ENCODE results near the gene EMD.

DNA sequence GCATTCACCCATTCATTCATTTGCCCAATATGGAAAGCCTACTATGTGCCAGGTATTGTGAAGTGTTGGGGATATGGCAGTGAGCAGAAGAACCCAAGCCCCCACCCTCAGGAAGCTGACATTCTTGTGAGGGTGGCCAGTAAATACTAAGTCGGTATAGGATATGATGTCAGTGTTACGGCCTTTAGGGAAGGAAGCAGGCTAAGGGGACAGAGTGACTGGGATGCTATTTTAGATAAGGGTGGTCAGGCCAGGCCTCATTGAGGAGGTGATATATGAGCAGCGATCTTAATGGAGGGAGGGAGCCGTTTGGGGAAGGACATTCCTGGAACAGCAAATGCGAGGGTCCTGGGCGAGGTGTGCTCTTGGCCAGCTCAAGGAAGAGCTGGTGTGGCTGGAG, 51.4 kb downstream of the EMD start:
- TF ChIP-seq, protein P1, sequence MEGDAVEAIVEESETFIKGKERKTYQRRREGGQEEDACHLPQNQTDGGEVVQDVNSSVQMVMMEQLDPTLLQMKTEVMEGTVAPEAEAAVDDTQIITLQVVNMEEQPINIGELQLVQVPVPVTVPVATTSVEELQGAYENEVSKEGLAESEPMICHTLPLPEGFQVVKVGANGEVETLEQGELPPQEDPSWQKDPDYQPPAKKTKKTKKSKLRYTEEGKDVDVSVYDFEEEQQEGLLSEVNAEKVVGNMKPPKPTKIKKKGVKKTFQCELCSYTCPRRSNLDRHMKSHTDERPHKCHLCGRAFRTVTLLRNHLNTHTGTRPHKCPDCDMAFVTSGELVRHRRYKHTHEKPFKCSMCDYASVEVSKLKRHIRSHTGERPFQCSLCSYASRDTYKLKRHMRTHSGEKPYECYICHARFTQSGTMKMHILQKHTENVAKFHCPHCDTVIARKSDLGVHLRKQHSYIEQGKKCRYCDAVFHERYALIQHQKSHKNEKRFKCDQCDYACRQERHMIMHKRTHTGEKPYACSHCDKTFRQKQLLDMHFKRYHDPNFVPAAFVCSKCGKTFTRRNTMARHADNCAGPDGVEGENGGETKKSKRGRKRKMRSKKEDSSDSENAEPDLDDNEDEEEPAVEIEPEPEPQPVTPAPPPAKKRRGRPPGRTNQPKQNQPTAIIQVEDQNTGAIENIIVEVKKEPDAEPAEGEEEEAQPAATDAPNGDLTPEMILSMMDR (IDR thresholded peaks at IDR 0.05 in 2 of 3, conservative IDR thresholded peaks at IDR 0.05 in 1 of 3; ENCODE audit: control insufficient read depth in 2 of 3, extremely low read depth in 1 of 3, insufficient read depth in 1 of 3, low read depth in 3 of 3, low read length in 3 of 3), result no peak
- no peak for TF ChIP-seq TARDBP (IDR thresholded peaks at IDR 0.05; ENCODE audit: borderline replicate concordance)
- TF ChIP-seq, protein P2, sequence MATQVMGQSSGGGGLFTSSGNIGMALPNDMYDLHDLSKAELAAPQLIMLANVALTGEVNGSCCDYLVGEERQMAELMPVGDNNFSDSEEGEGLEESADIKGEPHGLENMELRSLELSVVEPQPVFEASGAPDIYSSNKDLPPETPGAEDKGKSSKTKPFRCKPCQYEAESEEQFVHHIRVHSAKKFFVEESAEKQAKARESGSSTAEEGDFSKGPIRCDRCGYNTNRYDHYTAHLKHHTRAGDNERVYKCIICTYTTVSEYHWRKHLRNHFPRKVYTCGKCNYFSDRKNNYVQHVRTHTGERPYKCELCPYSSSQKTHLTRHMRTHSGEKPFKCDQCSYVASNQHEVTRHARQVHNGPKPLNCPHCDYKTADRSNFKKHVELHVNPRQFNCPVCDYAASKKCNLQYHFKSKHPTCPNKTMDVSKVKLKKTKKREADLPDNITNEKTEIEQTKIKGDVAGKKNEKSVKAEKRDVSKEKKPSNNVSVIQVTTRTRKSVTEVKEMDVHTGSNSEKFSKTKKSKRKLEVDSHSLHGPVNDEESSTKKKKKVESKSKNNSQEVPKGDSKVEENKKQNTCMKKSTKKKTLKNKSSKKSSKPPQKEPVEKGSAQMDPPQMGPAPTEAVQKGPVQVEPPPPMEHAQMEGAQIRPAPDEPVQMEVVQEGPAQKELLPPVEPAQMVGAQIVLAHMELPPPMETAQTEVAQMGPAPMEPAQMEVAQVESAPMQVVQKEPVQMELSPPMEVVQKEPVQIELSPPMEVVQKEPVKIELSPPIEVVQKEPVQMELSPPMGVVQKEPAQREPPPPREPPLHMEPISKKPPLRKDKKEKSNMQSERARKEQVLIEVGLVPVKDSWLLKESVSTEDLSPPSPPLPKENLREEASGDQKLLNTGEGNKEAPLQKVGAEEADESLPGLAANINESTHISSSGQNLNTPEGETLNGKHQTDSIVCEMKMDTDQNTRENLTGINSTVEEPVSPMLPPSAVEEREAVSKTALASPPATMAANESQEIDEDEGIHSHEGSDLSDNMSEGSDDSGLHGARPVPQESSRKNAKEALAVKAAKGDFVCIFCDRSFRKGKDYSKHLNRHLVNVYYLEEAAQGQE (IDR thresholded peaks at IDR 0.05; ENCODE audit: low read depth, low read length), result no peak
- TF ChIP-seq HDAC6 (IDR thresholded peaks at IDR 0.05; ENCODE audit: unreplicated experiment), result no peak
- TF ChIP-seq, protein P3, sequence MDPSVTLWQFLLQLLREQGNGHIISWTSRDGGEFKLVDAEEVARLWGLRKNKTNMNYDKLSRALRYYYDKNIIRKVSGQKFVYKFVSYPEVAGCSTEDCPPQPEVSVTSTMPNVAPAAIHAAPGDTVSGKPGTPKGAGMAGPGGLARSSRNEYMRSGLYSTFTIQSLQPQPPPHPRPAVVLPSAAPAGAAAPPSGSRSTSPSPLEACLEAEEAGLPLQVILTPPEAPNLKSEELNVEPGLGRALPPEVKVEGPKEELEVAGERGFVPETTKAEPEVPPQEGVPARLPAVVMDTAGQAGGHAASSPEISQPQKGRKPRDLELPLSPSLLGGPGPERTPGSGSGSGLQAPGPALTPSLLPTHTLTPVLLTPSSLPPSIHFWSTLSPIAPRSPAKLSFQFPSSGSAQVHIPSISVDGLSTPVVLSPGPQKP (IDR thresholded peaks at IDR 0.05; ENCODE audit: low read depth, low read length), result no peak
- no peak for TF ChIP-seq GATAD2B (conservative IDR thresholded peaks at IDR 0.05; ENCODE audit: low read depth)
